T-helper 22 cell (primary cell): ENCODE measurements around the gene FUBP3.

Source experiments
- DNase-seq: peaks from one replicate; pipeline ENCODE4 v3.0.0-alpha.2; 2020; ENCODE audit warnings: low read depth

Gene FUBP3

GRCh38 chr9:130634191-130634768, 54.9 kb downstream of the FUBP3 start:
- DNase-seq, result no peak

GRCh38 chr9:130634801-130635200, 55.4 kb downstream of the FUBP3 start:
- no peak for DNase-seq

DNA sequence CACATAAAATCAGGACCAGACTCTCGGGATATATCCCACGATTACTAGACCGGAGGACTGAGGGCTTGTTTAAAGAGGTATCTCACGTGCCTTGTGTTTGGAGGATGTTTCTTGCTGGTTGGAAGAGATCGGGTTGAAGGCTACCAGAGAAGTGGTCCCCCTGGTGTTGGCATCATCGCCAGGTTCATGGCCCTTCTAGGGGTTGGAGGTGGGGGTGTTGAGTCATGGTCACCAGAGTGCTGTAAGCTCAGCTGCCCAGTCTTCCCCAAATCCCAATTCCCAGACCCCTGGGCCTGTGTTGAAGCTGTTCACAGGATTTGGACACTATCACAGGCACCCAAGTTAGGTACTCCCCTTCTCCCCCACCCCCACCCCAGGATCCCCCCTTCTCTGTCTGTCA, 55.9 kb downstream of the FUBP3 start:
- DNase-seq, result no peak

GRCh38 chr9:130635721-130636647, 56.6 kb downstream of the FUBP3 start:
- no peak for DNase-seq

GRCh38 chr9:130636648-130637020, 57.3 kb downstream of the FUBP3 start:
- DNase-seq, result no peak

- DNase-seq, result no peak
These were observed 59.1 kb downstream of the FUBP3 start for GRCh38 chr9:130638284-130639123.

- DNase-seq, result no peak
These were observed 59.9 kb downstream of the FUBP3 start for GRCh38 chr9:130639124-130639765.

DNA sequence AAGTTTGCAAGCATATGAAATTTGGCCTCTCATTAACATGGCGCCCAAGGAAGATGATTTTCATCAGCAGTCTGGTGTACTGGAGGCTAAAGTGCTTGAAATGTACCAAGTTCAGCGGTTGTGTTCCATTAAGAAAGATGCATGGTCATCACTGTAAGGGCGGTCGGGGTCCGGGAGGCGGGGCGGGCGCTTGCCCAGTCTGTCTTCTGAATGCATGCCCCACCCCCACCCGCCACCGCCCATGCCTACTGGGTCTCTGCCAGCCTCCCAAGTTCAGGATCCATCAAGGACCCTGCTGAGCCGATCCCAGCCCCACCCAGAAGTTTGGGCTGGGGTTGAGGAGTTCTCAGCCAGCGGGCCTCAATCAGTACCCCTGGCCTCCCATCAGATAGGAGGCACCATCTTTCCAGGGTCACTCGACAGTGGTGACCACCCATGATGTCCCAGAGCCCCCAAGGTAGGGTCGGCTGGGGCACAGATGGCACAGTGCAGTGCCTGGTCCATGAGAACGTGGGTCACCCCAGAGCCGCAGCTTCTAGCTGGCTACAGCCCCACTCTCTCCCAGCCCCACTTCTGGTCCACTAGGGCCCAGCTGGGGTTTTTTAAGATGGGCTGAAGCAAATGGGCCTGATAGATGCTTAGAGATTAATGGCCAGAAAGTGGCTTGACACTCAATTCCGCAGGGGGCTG, 60.6 kb downstream of the FUBP3 start:
- DNase-seq, result no peak

DNA sequence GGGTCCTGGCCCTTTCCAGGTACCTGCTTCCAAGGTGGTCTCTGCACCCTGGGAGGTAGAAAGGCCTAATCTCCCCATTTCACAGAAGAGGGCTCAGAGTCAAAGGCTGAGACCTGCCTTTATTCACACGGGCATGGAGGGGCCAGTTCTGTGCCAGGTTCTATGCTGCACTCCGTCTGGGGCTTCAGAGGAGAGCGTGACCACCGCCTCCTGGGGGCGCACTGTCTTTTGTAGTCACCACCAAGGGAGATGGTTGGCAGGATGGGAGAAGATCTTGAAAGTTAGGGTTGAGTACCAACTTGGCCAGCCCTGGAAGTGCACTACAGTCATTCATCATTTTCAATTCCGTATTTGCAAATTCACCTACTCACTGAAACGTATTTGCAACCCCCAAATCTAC, 61.3 kb downstream of the FUBP3 start:
- DNase-seq, result no peak

DNA sequence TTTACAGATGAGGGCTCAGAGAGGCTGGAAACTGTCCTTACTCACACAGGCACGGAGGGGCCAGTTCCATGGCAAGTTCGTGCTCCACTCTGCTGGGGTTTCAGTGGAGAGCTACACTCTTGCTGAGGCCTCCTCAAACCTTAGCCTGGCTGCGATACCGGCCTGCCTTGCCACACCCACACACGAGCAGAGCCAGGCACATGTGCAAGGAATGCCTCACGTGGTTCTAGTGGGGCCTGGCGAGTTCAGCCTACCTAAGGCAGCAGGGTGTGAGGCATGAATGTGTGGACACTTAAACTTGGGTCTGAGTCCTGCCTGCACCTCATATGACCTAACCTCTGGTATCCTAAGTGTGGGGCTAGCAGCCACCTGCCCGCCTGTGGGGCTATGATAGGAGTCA, 63.5 kb downstream of the FUBP3 start:
- DNase-seq, result no peak

DNA sequence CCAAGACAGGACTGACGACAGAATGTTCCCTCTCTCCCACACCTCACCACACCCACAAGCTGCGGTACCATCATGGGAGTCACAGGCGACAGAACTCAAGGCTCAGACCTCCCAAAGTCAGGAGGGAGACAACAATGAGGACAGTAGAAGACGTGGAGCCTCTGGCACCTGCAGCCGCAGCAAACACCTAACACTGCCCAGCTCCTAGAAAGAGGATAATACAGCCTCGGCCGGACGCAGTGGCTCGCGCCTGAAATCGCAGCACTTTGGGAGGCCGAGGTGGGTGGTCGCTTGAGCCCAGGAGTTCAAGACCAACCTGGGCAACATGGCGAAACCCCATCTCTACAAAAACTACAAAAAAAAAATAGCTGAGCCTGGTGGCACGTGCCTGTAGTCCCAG, 71.8 kb downstream of the FUBP3 start:
- DNase-seq, result no peak

GRCh38 chr9:130651752-130652151, 72.4 kb downstream of the FUBP3 start:
- DNase-seq, result no peak

DNA sequence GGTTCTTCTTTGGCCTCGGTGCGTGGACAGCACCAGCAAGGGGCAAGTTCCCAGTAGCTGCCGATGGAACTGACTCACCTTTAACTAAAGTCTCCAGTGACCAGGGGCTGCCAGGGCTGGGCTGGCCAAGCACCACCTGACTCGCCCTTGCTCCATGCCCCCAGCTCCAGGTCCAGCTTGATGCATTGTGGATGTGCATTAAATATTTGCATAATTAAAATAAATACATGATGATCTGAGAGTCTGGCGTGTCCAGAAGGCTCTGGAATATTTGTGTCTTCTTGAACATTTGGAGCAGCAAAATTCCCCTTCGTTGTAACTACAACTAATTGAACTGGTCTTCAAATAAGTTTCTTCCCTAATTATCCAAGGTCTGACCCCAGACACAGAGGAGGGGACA, 75.5 kb downstream of the FUBP3 start:
- DNase-seq, result no peak

GRCh38 chr9:130658893-130659698, 79.7 kb downstream of the FUBP3 start:
- no peak for DNase-seq

- DNase-seq, result no peak
These were observed 80.4 kb downstream of the FUBP3 start for GRCh38 chr9:130659699-130660248.

GRCh38 chr9:130660326-130660682, 80.9 kb downstream of the FUBP3 start:
- DNase-seq, result no peak

GRCh38 chr9:130660683-130661450, 81.5 kb downstream of the FUBP3 start:
- no peak for DNase-seq

DNA sequence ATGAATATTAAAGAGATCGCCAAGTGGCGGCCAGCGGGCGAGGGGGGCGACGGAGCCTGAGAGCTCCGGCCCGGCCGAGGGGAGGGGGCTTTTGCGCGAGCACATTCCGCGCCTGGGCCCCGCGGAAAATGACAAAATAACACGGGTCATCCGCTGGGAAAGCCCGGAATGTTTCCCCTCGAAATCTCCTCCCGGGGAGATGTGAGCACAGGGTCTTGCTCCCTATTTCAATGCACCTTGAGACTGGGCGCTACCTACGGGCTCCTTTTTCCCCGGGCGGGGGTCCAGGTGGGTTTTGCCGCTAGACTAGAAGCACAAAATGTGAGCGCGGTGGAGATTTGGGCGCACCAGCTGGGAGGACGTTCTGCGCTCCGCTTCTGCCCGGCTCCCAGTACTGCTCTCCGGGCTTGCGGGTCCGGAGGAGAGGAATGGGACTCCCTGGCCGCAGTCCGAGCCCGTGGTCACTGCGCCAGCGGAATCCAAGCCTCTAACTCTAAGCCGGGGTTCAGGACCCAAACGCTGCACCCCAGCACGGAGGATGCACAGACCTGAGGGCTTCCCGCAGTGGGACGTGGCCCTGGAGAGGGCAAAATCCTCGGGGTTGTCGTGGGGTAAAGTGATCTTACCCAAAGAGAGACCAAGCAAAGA, 82.2 kb downstream of the FUBP3 start:
- DNase-seq, result no peak
